HCT116 (cell line): Measurements from ENCODE around the gene G3BP2. TPM values are rescaled to one million over a fixed set of nuclear protein-coding genes. Genes with fewer than 3 reads are reported as not detected.

Experiments
- ATAC-seq: fragments of 200-7000 bp; cut with Tn5 transposase; 2 replicates; pipeline ENCODE4 v1.9.1; 2020; ENCODE audit warnings: mild to moderate bottlenecking, moderate library complexity
- BruUV-seq: library from RNA; stranded (reverse); fragments of 400-500 nt; replicated peaks from 2 replicates; lab custom pipeline; 2021; lab: Mats Ljungman, UMichigan
- CTCF ChIA-PET: fragments of 300-600 bp; sonication (Branson Sonifier 250); formaldehyde crosslinking; loops from one replicate; lab custom pipeline; 2021; ENCODE audit warnings: antibody characterized with exemption; lab: Charles Lee
- POLR2A ChIA-PET: fragments of 300-600, 350-600 bp; sonication (Branson Sonifier 250); formaldehyde crosslinking; loops from one replicate; lab custom pipeline; 2021; ENCODE audit warnings: antibody characterized with exemption; lab: Charles Lee
- RAD21 ChIA-PET, 2 experiments: fragments of 300-600 bp; sonication (Branson Sonifier 250); formaldehyde crosslinking; loops; one replicate each; lab custom pipeline; 2023; ENCODE audit warnings: low total read pairs in 2 of 2; ENCODE audit not compliant: uncharacterized antibody in 2 of 2, unreplicated experiment in 2 of 2, low non-redundant PET in 1 of 2; lab: Charles Lee
- DNase-seq: peaks from one replicate; pipeline ENCODE4 v3.0.0-alpha.2; 2010; ENCODE audit warnings: low read depth, low spot score
- H2AFZ ChIP-seq: fragments of 200-600 bp; shearing (Covaris generic), sonication (generic); 2 replicates; pipeline ENCODE4 v1.6.1; 2017; ENCODE audit warnings: low read depth, mixed run types, mixed read lengths, antibody characterized with exemption, low read length; ENCODE audit not compliant: poor library complexity, severe bottlenecking
- H3K27ac ChIP-seq: 2 replicates; pipeline ENCODE4 v1.5.1; 2012; ENCODE audit warnings: low read depth, low read length
- H3K27me3 ChIP-seq: fragments of 200-600 bp; sonication (generic); 2 replicates; pipeline ENCODE4 v1.6.1; 2016; ENCODE audit warnings: mixed run types, low read length, mixed read lengths; ENCODE audit not compliant: insufficient read depth
- H3K36me3 ChIP-seq, 2 experiments: fragments of 200-500 bp in 1 of 2; fragments of 200-600 bp in 1 of 2; sonication (Bioruptor generic) in 1 of 2; sonication (generic) in 1 of 2; 2 replicates each; pipeline versions ENCODE4 v1.5.1 to v1.6.1; 2014 to 2016; ENCODE audit warnings: low read length in 2 of 2, inconsistent platforms in 1 of 2, mixed read lengths in 1 of 2, mixed run types in 1 of 2; ENCODE audit not compliant: insufficient read depth in 2 of 2, control insufficient read depth in 1 of 2
- H3K4me1 ChIP-seq, 2 experiments: fragments of 200-600 bp in 1 of 2; sonication (generic) in 1 of 2; 2 replicates each; pipeline versions ENCODE4 v1.5.1 to v1.6.1; 2012 to 2017; ENCODE audit warnings: low read length in 2 of 2, inconsistent platforms in 1 of 2, mild to moderate bottlenecking in 1 of 2, mixed read lengths in 1 of 2, mixed run types in 1 of 2, moderate library complexity in 1 of 2; ENCODE audit not compliant: insufficient read depth in 2 of 2, control insufficient read depth in 1 of 2
- H3K4me2 ChIP-seq: fragments of 200-600 bp; sonication (generic); 2 replicates; pipeline ENCODE4 v1.6.1; 2017; ENCODE audit warnings: mixed run types, low read length, mixed read lengths
- H3K4me3 ChIP-seq, 2 experiments: fragments of 200-600 bp in 1 of 2; sonication (generic) in 1 of 2; replicated peaks in 1 of 2; 2 replicates each; pipeline ENCODE4 v1.5.1; 2011 to 2016; ENCODE audit warnings: low read length in 2 of 2, control low read depth in 1 of 2, low read depth in 1 of 2, mild to moderate bottlenecking in 1 of 2, mixed read lengths in 1 of 2, mixed run types in 1 of 2
- H3K79me2 ChIP-seq: fragments of 200-600 bp; sonication (generic); 2 replicates; pipeline ENCODE4 v1.6.1; 2017; ENCODE audit warnings: mild to moderate bottlenecking, mixed run types, low read length, moderate library complexity, mixed read lengths; ENCODE audit not compliant: insufficient read depth
- H3K9ac ChIP-seq: fragments of 200-600 bp; sonication (generic); 2 replicates; pipeline ENCODE4 v1.6.1; 2016; ENCODE audit warnings: low read length, mixed read lengths
- H3K9me2 ChIP-seq: fragments of 200-600 bp; sonication (generic), shearing (Covaris generic); 2 replicates; pipeline ENCODE4 v1.6.1; 2017; ENCODE audit warnings: mixed run types, mild to moderate bottlenecking, moderate library complexity; ENCODE audit not compliant: insufficient read depth
- H3K9me3 ChIP-seq, 2 experiments: fragments of 200-500 bp in 1 of 2; fragments of 200-600 bp in 1 of 2; sonication (Bioruptor generic) in 1 of 2; sonication (generic) in 1 of 2; 2 replicates each; pipeline ENCODE4 v1.6.1; 2014 to 2017; ENCODE audit warnings: low read length in 2 of 2, mixed read lengths in 2 of 2, inconsistent platforms in 1 of 2, low read depth in 1 of 2, mild to moderate bottlenecking in 1 of 2, mixed run types in 1 of 2, moderate library complexity in 1 of 2; ENCODE audit not compliant: control insufficient read depth in 1 of 2, insufficient read depth in 1 of 2
- H4K20me1 ChIP-seq: fragments of 200-600 bp; sonication (generic), shearing (Covaris generic); 2 replicates; pipeline ENCODE4 v1.6.1; 2017; ENCODE audit warnings: mixed run types, mild to moderate bottlenecking, moderate library complexity; ENCODE audit not compliant: insufficient read depth
- CBX3 ChIP-seq: IDR thresholded peaks from 2 replicates; pipeline ENCODE4 v1.6.1; 2012; ENCODE audit warnings: low read depth
- CEBPB ChIP-seq: IDR thresholded peaks from 2 replicates; pipeline ENCODE4 v1.6.1; 2012; ENCODE audit warnings: low read depth
- EGR1 ChIP-seq: IDR thresholded peaks from 2 replicates; pipeline ENCODE4 v1.6.1; 2012; ENCODE audit warnings: low read depth
- EZH2 ChIP-seq: fragments of 200-600 bp; sonication (generic); IDR thresholded peaks from 2 replicates; pipeline ENCODE4 v1.6.1; 2017; ENCODE audit warnings: antibody characterized with exemption, mixed run types
- FOSL1 ChIP-seq: IDR thresholded peaks from 2 replicates; pipeline ENCODE4 v1.6.1; 2012; ENCODE audit warnings: low read depth
- RAD21 ChIP-seq: IDR thresholded peaks from 2 replicates; pipeline ENCODE4 v1.6.1; 2012; ENCODE audit warnings: low read depth, mild to moderate bottlenecking
- SP1 ChIP-seq: IDR thresholded peaks from 2 replicates; pipeline ENCODE4 v1.6.1; 2012; ENCODE audit warnings: low read depth
- SRF ChIP-seq: IDR thresholded peaks from 2 replicates; pipeline ENCODE4 v1.6.1; 2012; ENCODE audit warnings: low read depth
- ZFX ChIP-seq: fragments of 450-650 bp; IDR thresholded peaks from 2 replicates; pipeline ENCODE4 v1.6.1; 2017
- ZNF274 ChIP-seq: fragments of 200-500 bp; sonication (Bioruptor generic); IDR thresholded peaks from 2 replicates; pipeline ENCODE4 v1.6.1; 2014; ENCODE audit warnings: mild to moderate bottlenecking, low read depth, low read length, inconsistent platforms
- intact Hi-C: fragments of 100-400 bp; cut with micrococcal nuclease; formaldehyde crosslinking; loops from 2 replicates; pipeline ENCODE4 v1.10.0; 2022
- total RNA-seq: library from RNA; stranded (reverse); gene quantifications from one replicate; pipeline ENCODE4 v1.2.1, GENCODE V29; 2021; ENCODE audit not compliant: unreplicated experiment
- TF ChIP-seq, protein P1 (sequence below): IDR thresholded peaks from 2 replicates; pipeline ENCODE4 v1.6.1; 2012
- TF ChIP-seq, protein P2 (sequence below), 3 experiments: fragments of 200-600 bp in 1 of 3; sonication (generic) in 1 of 3; IDR thresholded peaks in 2 of 3; conservative IDR thresholded peaks in 1 of 3; 2 replicates each; pipeline ENCODE4 v1.5.1; 2012 to 2017; ENCODE audit warnings: low read depth in 2 of 3, low read length in 2 of 3, antibody characterized with exemption in 1 of 3, borderline replicate concordance in 1 of 3, control low read depth in 1 of 3, mild to moderate bottlenecking in 1 of 3, mixed read lengths in 1 of 3, mixed run types in 1 of 3, moderate library complexity in 1 of 3; ENCODE audit not compliant: insufficient read depth in 1 of 3
- TF ChIP-seq, protein P3 (sequence below): IDR thresholded peaks from 2 replicates; pipeline ENCODE4 v1.6.1; 2011; ENCODE audit warnings: mild to moderate bottlenecking, low read length, moderate library complexity; ENCODE audit not compliant: insufficient replicate concordance; ENCODE audit errors: extremely low read depth

The G3BP2 gene
- total RNA-seq, 1 experiment from 2014 or later, result 153 TPM

DNA sequence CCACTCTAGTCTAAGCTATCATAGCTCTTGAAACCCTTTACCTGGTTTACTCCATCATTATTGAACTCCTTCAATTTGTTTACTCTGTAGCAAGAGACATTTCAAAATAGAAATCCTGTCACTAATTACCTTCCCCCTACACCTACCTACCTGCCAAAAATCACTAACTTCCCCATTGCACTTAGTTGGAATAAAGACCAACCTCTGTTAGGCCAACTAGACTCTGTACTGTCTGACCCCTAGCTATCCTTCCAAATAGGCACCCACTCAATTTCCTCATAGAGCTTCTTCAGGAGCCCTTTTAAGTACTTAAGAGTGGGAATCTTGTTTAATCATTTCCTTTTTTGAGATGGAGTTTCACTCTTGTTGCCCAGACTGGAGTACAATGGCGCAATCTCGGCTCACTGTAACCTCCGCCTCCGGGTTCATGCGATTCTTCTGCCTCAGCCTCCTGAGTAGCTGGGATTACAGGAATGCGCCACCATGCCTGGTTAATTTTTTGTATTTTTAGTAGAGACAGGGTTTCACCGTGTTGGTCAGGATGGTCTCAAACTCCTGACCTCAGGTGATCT, 34.0 kb downstream of the G3BP2 start:
- no peak overlapping the region for H3K9ac ChIP-seq
- H3K4me2 ChIP-seq, result no peak overlapping the region
- no peak overlapping the region for H2AFZ ChIP-seq
- ChIA-PET RAD21 (no interaction called here), POLR2A (no interaction called here), CTCF (no interaction called here)
- DNase-seq, result no peak
- no peak overlapping the region for H3K27ac ChIP-seq
- TF ChIP-seq ZNF274 (no peak), ZFX (no peak), FOSL1 (no peak), CBX3 (no peak), EGR1 (no peak), CEBPB (no peak)
- TF ChIP-seq, protein P1, sequence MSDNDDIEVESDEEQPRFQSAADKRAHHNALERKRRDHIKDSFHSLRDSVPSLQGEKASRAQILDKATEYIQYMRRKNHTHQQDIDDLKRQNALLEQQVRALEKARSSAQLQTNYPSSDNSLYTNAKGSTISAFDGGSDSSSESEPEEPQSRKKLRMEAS, result no peak
- TF ChIP-seq, protein P2, sequence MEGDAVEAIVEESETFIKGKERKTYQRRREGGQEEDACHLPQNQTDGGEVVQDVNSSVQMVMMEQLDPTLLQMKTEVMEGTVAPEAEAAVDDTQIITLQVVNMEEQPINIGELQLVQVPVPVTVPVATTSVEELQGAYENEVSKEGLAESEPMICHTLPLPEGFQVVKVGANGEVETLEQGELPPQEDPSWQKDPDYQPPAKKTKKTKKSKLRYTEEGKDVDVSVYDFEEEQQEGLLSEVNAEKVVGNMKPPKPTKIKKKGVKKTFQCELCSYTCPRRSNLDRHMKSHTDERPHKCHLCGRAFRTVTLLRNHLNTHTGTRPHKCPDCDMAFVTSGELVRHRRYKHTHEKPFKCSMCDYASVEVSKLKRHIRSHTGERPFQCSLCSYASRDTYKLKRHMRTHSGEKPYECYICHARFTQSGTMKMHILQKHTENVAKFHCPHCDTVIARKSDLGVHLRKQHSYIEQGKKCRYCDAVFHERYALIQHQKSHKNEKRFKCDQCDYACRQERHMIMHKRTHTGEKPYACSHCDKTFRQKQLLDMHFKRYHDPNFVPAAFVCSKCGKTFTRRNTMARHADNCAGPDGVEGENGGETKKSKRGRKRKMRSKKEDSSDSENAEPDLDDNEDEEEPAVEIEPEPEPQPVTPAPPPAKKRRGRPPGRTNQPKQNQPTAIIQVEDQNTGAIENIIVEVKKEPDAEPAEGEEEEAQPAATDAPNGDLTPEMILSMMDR (IDR thresholded peaks at IDR 0.05 in 2 of 3, conservative IDR thresholded peaks at IDR 0.05 in 1 of 3; ENCODE audit: borderline replicate concordance in 1 of 3, insufficient read depth in 1 of 3, low read depth in 2 of 3, low read length in 2 of 3), result no peak
- H3K9me3 ChIP-seq, result no peaks in the 10 kb centered on the region
- no peak for ATAC-seq
- BruUV-seq, result no TSS peak
- H3K9me2 ChIP-seq, result no peaks in the 10 kb centered on the region
- no peaks in the 10 kb centered on the region for H4K20me1 ChIP-seq
- no peaks in the 10 kb centered on the region for H3K4me1 ChIP-seq
- H3K27me3 ChIP-seq, result no peaks in the 10 kb centered on the region
- peaks cover 7% of the 10 kb centered on the region; the same call in 1 of the 2 replicates for H3K79me2 ChIP-seq
- intact Hi-C loops, result no loop called here
- peaks cover 10 to 11% of the 10 kb centered on the region in 2 experiments; a peak in 3 of 4 replicates for H3K36me3 ChIP-seq
- no peak overlapping the region for H3K4me3 ChIP-seq

DNA sequence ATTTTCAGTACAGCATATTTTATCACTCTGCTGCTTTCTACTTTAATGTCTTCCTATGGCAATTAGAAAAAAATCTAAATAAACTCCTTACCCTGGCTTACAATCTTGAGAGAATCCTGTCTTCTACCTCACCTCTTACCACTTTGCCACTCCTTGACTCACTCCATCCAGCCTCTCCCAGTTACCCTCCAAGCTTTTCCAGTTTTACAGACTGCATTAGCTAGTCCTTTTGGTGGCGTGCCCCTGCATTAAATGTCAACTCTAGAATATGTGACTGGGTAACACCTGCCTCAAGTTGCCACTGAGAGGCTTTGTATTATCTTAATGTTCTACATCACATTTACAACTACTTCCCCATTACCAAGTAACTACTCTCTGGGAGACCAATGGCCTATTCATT, 35.4 kb downstream of the G3BP2 start:
- no peak overlapping the region for H3K9ac ChIP-seq
- H3K79me2 ChIP-seq, result no peaks in the 10 kb centered on the region
- no peaks in the 10 kb centered on the region for H3K9me3 ChIP-seq
- ChIA-PET POLR2A (no interaction called here), RAD21 (no interaction called here), CTCF (no interaction called here)
- DNase-seq, result no peak
- intact Hi-C loops, result no loop called here
- no peak overlapping the region for H3K4me2 ChIP-seq
- no peak overlapping the region for H2AFZ ChIP-seq
- no peaks in the 10 kb centered on the region for H4K20me1 ChIP-seq
- H3K4me1 ChIP-seq, result no peaks in the 10 kb centered on the region
- H3K4me3 ChIP-seq, result no peak overlapping the region
- no peaks in the 10 kb centered on the region for H3K27me3 ChIP-seq
- TF ChIP-seq RAD21 (no peak), SP1 (no peak), EZH2 (no peak), CBX3 (no peak), FOSL1 (no peak), SRF (no peak)
- TF ChIP-seq, protein P3, sequence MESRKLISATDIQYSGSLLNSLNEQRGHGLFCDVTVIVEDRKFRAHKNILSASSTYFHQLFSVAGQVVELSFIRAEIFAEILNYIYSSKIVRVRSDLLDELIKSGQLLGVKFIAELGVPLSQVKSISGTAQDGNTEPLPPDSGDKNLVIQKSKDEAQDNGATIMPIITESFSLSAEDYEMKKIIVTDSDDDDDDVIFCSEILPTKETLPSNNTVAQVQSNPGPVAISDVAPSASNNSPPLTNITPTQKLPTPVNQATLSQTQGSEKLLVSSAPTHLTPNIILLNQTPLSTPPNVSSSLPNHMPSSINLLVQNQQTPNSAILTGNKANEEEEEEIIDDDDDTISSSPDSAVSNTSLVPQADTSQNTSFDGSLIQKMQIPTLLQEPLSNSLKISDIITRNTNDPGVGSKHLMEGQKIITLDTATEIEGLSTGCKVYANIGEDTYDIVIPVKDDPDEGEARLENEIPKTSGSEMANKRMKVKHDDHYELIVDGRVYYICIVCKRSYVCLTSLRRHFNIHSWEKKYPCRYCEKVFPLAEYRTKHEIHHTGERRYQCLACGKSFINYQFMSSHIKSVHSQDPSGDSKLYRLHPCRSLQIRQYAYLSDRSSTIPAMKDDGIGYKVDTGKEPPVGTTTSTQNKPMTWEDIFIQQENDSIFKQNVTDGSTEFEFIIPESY, result no peak
- no TSS peak for BruUV-seq
- no peaks in the 10 kb centered on the region for H3K9me2 ChIP-seq
- H3K36me3 ChIP-seq, result peaks cover 2 to 4% of the 10 kb centered on the region in 2 experiments; a peak in 1 of 4 replicates
- no peak overlapping the region for H3K27ac ChIP-seq
- no peak for ATAC-seq
